HG02884 (cell line): Measurements from ENCODE around the gene GAS2.
A peak's percentile ranks its signal among the peaks of the same experiment; 100 is the strongest.

Experiments
- ATAC-seq: cut with Tn5 transposase; IDR thresholded peaks from one replicate; pipeline ENCODE4 v1.9.1; 2021; ENCODE audit warnings: mild to moderate bottlenecking, moderate library complexity; ENCODE audit not compliant: unreplicated experiment

GAS2 gene

DNA sequence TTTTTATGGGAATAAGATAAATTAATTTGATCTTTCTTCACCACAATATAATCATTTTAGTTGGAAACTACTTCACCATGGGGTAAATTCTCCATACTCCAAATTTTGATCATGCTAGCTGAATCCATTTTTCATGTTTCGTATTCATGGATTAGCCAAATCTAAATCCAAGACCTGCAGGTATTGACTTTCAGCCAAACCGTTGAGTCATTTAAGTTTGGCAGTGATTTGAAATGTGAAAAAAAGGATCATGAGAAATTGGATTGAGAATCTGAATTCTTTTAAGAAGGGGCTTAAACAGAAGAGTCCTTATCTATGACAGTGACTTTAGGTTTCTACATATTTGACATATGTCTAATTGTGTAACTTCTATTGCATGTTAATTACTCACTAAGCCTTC lies 5.3 kb downstream of the GAS2 start:
- ATAC-seq: no peak

- no peak for ATAC-seq
Measured at GRCh38 chr11:22674470-22675439, 8.3 kb downstream of the GAS2 start.

DNA sequence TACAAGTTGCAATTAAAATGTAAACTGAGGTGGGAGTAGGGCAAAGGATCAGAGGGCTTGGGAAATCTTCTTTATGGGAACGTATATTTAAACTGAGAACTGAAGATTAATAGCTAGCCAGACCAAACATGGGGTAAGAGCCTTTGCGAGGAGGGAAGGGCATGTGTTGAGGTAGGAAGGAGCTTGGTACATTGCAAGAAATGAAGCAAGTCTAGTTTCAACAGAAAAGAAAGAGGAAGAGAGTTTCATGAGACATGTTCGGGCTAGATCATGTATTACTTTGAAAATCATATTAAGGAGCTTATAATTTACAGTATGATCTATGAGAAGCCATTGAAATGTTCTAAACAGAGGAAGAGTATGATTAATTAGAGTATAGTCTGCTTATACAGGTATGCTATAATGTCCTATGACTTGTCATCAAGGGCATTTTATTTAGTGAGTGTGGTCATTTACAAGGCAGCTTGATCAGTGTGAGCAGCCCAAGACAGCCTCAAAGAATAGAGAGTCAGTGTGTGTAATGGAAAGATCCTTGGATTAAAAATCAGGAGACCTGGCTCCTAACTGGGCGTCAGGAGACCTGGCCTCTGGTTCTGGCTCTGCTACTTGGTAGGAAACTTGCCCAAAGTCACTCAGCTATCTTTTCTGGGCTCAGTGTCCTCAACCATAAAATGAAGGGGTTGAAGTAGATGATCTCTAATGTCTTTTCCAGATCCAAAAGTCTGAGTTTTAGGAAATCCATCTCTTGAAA lies 10.9 kb downstream of the GAS2 start:
- no peak for ATAC-seq

DNA sequence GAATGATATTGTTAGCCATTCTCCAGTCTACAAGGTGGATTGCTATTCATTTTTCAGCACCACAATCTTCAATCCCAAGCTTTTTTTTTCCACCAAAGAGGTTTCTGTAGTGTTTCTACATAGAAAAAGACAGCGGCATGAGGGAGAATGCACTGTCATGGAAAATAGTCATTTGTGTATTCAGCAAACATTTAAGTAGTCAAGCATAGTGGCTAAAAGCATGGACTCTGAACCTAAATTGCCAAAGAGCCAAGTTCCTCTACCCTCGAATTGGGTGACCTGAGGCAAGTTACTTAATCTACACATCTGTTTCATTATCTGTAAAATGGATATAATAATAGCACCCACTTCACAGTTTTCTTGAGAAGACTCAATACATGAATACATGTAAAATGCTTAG lies 14.2 kb downstream of the GAS2 start:
- no peak for ATAC-seq

GRCh38 chr11:22681281-22681812 lies 14.9 kb downstream of the GAS2 start:
- ATAC-seq: no peak

GRCh38 chr11:22684082-22684481 lies 17.7 kb downstream of the GAS2 start:
- ATAC-seq: no peak

- no peak for ATAC-seq
Measured at GRCh38 chr11:22685111-22685510, 18.7 kb downstream of the GAS2 start.

GRCh38 chr11:22688914-22689313 lies 22.5 kb downstream of the GAS2 start:
- no peak for ATAC-seq

DNA sequence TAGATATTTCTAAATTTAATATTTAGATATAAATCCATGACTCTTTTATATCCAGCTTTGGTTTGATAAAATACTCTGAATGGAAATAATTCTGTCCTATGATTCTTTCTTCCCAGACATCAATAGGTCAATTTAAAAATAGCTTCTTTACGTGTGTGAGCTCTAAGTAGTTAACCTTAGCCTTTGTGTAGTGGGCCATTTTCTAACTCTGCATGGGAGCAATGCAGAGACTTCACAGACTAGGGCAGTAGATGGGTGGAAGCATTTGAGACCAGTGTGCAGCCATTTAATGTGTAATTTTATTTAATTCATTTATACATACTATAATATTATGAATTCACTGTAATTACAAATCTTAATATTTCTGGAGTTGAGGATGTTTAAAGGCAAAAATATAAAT lies 23.8 kb downstream of the GAS2 start:
- ATAC-seq: no peak

- ATAC-seq: no peak
Measured at GRCh38 chr11:22690871-22691270, 24.5 kb downstream of the GAS2 start.

DNA sequence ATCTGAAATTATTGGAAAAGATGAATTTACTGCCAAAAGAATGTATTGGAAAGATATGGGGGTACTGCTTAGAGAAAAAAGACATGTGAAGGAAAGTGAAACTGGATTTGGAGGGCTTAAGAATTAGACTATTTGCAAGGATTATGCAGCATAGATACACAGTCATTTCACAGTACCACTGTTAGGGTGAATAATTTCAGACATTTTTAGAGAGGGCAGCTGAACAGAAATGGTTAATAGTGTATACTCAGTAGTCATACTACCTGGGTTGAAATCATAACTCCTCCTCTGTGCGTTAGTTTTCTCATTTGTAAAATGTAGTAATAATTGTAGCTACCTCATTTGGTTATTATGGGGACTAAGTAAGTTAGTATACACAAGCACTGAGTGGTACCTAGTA lies 33.0 kb downstream of the GAS2 start:
- ATAC-seq: no peak

DNA sequence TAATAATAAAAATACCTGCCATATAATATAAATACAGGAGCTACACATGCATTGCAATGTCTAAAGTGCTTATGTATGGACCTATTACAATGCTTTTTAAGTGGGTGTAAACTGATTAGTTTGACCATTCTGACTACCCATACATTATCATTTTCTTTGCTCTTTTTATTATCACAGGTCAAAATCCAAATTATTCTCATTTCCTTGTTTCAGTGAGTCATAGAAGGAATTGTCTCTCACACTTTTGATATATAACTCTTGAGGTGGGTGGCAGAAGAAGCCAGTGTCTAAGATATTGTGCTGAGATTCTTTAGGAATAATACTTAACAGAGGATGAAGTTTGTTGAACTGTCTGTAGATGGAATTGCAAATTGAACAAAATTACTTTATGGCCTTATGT lies 35.6 kb downstream of the GAS2 start:
- no peak for ATAC-seq

DNA sequence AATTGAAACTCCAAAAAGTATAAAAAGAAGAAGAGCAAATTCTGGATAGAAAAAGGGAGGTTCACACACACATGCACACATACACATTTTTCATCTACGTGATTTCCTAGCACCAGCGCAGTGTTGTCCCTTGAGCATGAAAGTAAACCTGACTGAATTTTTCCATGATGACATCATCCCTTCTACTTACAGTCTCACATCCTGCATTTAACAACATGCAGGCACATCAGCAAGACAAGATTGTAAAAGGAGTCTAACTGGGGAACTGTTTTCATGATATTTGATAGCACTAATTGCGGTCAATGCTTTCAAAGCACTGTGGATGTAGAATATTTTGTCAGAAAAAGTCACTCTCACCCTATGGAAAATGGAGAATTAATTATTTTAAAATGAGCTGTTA lies 36.6 kb downstream of the GAS2 start:
- ATAC-seq: no peak

- no peak for ATAC-seq
Measured at GRCh38 chr11:22703591-22703990, 37.2 kb downstream of the GAS2 start.

DNA sequence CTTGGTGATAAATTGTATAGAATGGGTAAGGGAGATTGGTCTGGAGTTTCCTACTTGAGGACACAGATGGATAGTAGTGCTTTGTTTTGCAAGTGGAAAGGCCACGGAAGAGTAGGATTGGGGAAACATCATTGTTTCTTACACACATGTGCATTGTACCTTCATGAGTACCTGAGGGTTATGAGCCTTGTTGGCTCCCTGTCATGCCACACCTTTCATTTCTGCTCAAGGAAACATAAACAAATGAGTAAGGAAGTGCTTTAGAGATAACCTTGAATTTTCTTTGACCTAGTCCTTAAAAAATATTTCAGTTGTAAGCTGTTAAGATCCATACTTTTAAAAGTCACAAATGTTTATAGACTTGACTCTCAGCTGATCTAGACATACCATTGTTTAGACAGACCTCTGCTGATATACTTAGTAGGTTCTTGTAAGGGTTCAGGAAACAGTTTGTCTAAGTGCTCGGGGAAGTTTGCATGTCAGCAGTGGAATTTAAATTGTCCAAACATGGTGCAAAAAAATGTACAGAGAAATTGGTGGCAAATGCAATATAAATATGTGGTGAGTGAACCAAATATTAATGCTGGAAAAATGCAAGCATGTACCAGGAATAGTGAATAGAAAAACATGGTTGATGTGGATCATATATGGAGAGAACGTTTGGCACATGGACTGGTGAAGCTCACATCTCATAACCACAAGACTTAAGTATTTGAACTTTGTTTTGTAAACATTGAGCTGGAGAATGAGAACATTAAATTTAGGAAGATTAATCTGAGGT lies 40.9 kb downstream of the GAS2 start:
- no peak for ATAC-seq

DNA sequence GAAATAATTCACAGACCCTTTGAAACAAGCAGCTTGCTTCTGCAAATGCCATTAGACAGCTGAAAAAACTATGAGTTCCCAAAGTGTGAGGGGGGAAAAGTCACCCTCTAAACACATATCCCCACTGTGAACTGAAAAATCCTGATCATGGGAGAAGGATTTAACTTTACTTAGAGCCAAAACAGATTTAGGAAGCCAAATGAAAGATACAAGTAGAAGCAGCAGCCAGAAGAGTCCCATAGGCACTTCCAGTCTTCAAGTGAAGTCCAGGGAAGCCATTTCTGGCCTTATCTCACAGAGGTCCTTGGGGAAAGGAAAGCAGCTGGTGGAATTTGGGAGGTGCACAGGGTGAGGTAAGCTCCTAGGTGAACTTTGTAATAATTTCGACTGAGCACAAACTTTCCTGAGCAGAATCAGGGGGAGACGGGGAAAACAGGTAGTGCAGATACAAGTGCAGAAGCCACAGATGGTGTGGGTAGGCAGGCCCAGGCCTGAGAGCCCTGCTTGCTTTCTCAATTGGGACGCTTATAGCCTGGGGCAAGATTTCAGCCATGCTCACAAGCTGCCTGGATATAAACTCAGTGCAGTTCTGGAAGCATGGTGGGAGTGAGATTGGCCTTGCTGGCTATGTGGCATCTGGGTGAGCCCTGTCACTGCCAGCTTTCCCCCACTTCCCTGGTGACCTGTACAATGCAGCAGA lies 44.8 kb downstream of the GAS2 start:
- peak; percentile 17 for ATAC-seq

DNA sequence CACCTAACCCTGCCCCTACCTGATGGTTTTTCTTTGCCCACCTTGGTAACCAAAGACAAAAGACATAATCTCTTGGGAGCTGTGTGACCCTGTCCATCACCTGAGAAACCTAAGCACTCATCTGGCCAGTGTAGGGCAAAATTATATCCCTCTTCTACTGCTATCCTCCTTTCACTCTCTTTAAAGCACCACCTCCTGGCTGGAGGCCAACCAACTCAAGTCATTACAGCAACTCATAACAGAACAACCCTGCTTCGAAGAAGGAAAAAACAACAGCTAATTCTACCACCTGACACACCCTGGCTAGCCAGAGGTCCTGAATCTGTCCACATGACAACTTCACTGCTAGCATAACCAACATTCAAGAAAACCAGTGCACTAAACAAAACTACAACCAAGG lies 45.5 kb downstream of the GAS2 start:
- peak; percentile 47 for ATAC-seq

GRCh38 chr11:22713336-22713735 lies 46.9 kb downstream of the GAS2 start:
- no peak for ATAC-seq

GRCh38 chr11:22715971-22716370 lies 49.6 kb downstream of the GAS2 start:
- ATAC-seq: no peak

GRCh38 chr11:22720457-22720856 lies 54.0 kb downstream of the GAS2 start:
- no peak for ATAC-seq
